ENCODE data around the gene DUSP14. TPM values are rescaled to one million over a fixed set of nuclear protein-coding genes. Genes with fewer than 3 reads are reported as not detected.

The DUSP14 gene
- total RNA-seq, 1 donor from 2014 or later, result 19.2 TPM

GRCh38 chr17:37478187-37478586 lies 11.5 kb upstream of the DUSP14 start:
- Mint-ChIP-seq H3K36me3 (ENCODE audit: insufficient read depth) (peaks cover 21% of the 10 kb centered on the region), H3K27ac (no peak overlapping the region), H3K4me3 (ENCODE audit: low read depth) (no peak overlapping the region), H3K27me3 (no peaks in the 10 kb centered on the region), H3K4me1 (ENCODE audit: low read depth) (peaks cover 6% of the 10 kb centered on the region), H3K9me3 (ENCODE audit: low read depth) (no peaks in the 10 kb centered on the region)
- TF ChIP-seq CTCF (IDR thresholded peaks at IDR 0.05; ENCODE audit: unreplicated experiment), result no peak
- DNase-seq (ENCODE audit: low spot score, unreplicated experiment), result no peak

GRCh38 chr17:37479025-37479424 lies 10.7 kb upstream of the DUSP14 start:
- no peak for DNase-seq (ENCODE audit: low spot score, unreplicated experiment)
- no peaks in the 10 kb centered on the region for H3K27me3 Mint-ChIP-seq
- H3K27ac Mint-ChIP-seq, result no peak overlapping the region
- H3K4me3 Mint-ChIP-seq (ENCODE audit: low read depth), result no peak overlapping the region
- no peaks in the 10 kb centered on the region for H3K9me3 Mint-ChIP-seq (ENCODE audit: low read depth)
- H3K4me1 Mint-ChIP-seq (ENCODE audit: low read depth), result peaks cover 9% of the 10 kb centered on the region
- peaks cover 16% of the 10 kb centered on the region for H3K36me3 Mint-ChIP-seq (ENCODE audit: insufficient read depth)
- no peak for TF ChIP-seq CTCF (IDR thresholded peaks at IDR 0.05; ENCODE audit: unreplicated experiment)

GRCh38 chr17:37480427-37480826 lies 9.3 kb upstream of the DUSP14 start:
- Mint-ChIP-seq H3K36me3 (ENCODE audit: insufficient read depth) (peaks cover 16% of the 10 kb centered on the region), H3K4me1 (ENCODE audit: low read depth) (peaks cover 9% of the 10 kb centered on the region), H3K9me3 (ENCODE audit: low read depth) (no peaks in the 10 kb centered on the region), H3K27ac (no peak overlapping the region), H3K27me3 (no peaks in the 10 kb centered on the region), H3K4me3 (ENCODE audit: low read depth) (no peak overlapping the region)
- TF ChIP-seq CTCF (IDR thresholded peaks at IDR 0.05; ENCODE audit: unreplicated experiment), result no peak
- DNase-seq (ENCODE audit: low spot score, unreplicated experiment), result no peak

GRCh38 chr17:37481001-37481665 lies 8.6 kb upstream of the DUSP14 start:
- Mint-ChIP-seq H3K4me3 (ENCODE audit: low read depth) (no peak overlapping the region), H3K27ac (no peak overlapping the region), H3K36me3 (ENCODE audit: insufficient read depth) (peaks cover 13% of the 10 kb centered on the region), H3K9me3 (ENCODE audit: low read depth) (no peaks in the 10 kb centered on the region), H3K27me3 (no peaks in the 10 kb centered on the region), H3K4me1 (ENCODE audit: low read depth) (peaks cover 9% of the 10 kb centered on the region)
- no peak for DNase-seq (ENCODE audit: low spot score, unreplicated experiment)
- TF ChIP-seq CTCF (IDR thresholded peaks at IDR 0.05; ENCODE audit: unreplicated experiment), result no peak

- H3K27me3 Mint-ChIP-seq, result peaks cover 3% of the 10 kb centered on the region
- H3K4me3 Mint-ChIP-seq (ENCODE audit: low read depth), result no peak overlapping the region
- H3K27ac Mint-ChIP-seq, result no peak overlapping the region
Observed at GRCh38 chr17:37483311-37484039, 6.2 kb upstream of the DUSP14 start.

More at GRCh38 chr17:37483311-37484039, 6.2 kb upstream of the DUSP14 start:
- H3K9me3 Mint-ChIP-seq (ENCODE audit: low read depth), result no peaks in the 10 kb centered on the region
- peaks cover 14% of the 10 kb centered on the region for H3K4me1 Mint-ChIP-seq (ENCODE audit: low read depth)
- DNase-seq (ENCODE audit: low spot score, unreplicated experiment), result no peak
- H3K36me3 Mint-ChIP-seq (ENCODE audit: insufficient read depth), result peaks cover 7% of the 10 kb centered on the region
- TF ChIP-seq CTCF (IDR thresholded peaks at IDR 0.05; ENCODE audit: unreplicated experiment), result no peak

All from progenitor cell of endocrine pancreas (in vitro differentiated cells).